ENCODE measurements around the gene C1orf50. TPM values are rescaled to one million over a fixed set of nuclear protein-coding genes. Genes with fewer than 3 reads are reported as not detected.
A peak's percentile ranks its signal among the peaks of the same experiment; 100 is the strongest.

C1orf50 gene
- total RNA-seq, 6 experiments from 2014 or later: 4.9 to 8.8 (median 6.0) TPM

- DNase-seq: no peak
- Mint-ChIP-seq H3K4me1 (ENCODE audit: low read depth) (no peaks in the 10 kb centered on the region; the same call in 1 of the 2 replicates), H3K36me3 (ENCODE audit: low read depth) (no peaks in the 10 kb centered on the region), H3K4me3 (no peak overlapping the region), H3K9me3 (no peaks in the 10 kb centered on the region), H3K27me3 (ENCODE audit: insufficient read depth) (peaks cover 4% of the 10 kb centered on the region), H3K27ac (no peak overlapping the region)
- TF ChIP-seq CTCF (IDR thresholded peaks at IDR 0.05): peak; percentile 33
Measured at GRCh38 chr1:42737257-42737656, 29.8 kb upstream of the C1orf50 start.

GRCh38 chr1:42737986-42738677 lies 28.9 kb upstream of the C1orf50 start:
- Mint-ChIP-seq H3K4me3 (no peak overlapping the region), H3K27me3 (ENCODE audit: insufficient read depth) (peaks cover 4% of the 10 kb centered on the region), H3K36me3 (ENCODE audit: low read depth) (no peaks in the 10 kb centered on the region), H3K4me1 (ENCODE audit: low read depth) (peaks cover 8% of the 10 kb centered on the region), H3K9me3 (no peaks in the 10 kb centered on the region), H3K27ac (no peak overlapping the region)
- no peak for TF ChIP-seq CTCF (IDR thresholded peaks at IDR 0.05)
- no peak for DNase-seq

GRCh38 chr1:42738678-42739226 lies 28.3 kb upstream of the C1orf50 start:
- Mint-ChIP-seq H3K4me1 (ENCODE audit: low read depth) (peaks cover 14% of the 10 kb centered on the region), H3K9me3 (no peaks in the 10 kb centered on the region), H3K27ac (no peak overlapping the region), H3K36me3 (ENCODE audit: low read depth) (no peaks in the 10 kb centered on the region), H3K27me3 (ENCODE audit: insufficient read depth) (peaks cover 4% of the 10 kb centered on the region), H3K4me3 (no peak overlapping the region)
- TF ChIP-seq CTCF (IDR thresholded peaks at IDR 0.05): no peak
- no peak for DNase-seq

- Mint-ChIP-seq H3K36me3 (ENCODE audit: low read depth) (no peaks in the 10 kb centered on the region; the same call in 1 of the 2 replicates), H3K27me3 (ENCODE audit: insufficient read depth) (peaks cover 4% of the 10 kb centered on the region), H3K4me1 (ENCODE audit: low read depth) (peaks cover 17% of the 10 kb centered on the region), H3K9me3 (no peaks in the 10 kb centered on the region), H3K4me3 (no peak within 1 kb of the TSS), H3K27ac (no peak within 1 kb of the TSS)
- DNase-seq: no peak
- no peak for TF ChIP-seq CTCF (IDR thresholded peaks at IDR 0.05)
Measured at GRCh38 chr1:42739753-42740700, 27.0 kb upstream of the C1orf50 start, which contains the start of gene CLDN19. TSS of gene CLDN19 (minus strand) at chr1:42740236. CDS start at chr1:42740063, 173 bp downstream.

- peaks cover 4% of the 10 kb centered on the region for H3K27me3 Mint-ChIP-seq (ENCODE audit: insufficient read depth)
- H3K4me3 Mint-ChIP-seq: no peak overlapping the region
- TF ChIP-seq CTCF (IDR thresholded peaks at IDR 0.05): no peak
- peaks cover 17% of the 10 kb centered on the region for H3K4me1 Mint-ChIP-seq (ENCODE audit: low read depth)
- H3K9me3 Mint-ChIP-seq: no peaks in the 10 kb centered on the region
- no peak overlapping the region for H3K27ac Mint-ChIP-seq
- H3K36me3 Mint-ChIP-seq (ENCODE audit: low read depth): no peaks in the 10 kb centered on the region; the same call in 1 of the 2 replicates
- DNase-seq: no peak
Measured at GRCh38 chr1:42740851-42741580, 26.0 kb upstream of the C1orf50 start.
